HG03060 (cell line): ENCODE measurements around the gene ANKRD2.
"Not testable (repeated sequence)": the region's sequence is repeated elsewhere in the genome, so short reads cannot be mapped to it uniquely, and the experiment has no call there.

Experiments used
- ATAC-seq: cut with Tn5 transposase; IDR thresholded peaks from one replicate; pipeline ENCODE4 v1.9.1; 2021; ENCODE audit warnings: low read depth, moderate number of reproducible peaks; ENCODE audit not compliant: unreplicated experiment

ANKRD2 gene, protein sequence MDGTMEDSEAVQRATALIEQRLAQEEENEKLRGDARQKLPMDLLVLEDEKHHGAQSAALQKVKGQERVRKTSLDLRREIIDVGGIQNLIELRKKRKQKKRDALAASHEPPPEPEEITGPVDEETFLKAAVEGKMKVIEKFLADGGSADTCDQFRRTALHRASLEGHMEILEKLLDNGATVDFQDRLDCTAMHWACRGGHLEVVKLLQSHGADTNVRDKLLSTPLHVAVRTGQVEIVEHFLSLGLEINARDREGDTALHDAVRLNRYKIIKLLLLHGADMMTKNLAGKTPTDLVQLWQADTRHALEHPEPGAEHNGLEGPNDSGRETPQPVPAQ

DNA sequence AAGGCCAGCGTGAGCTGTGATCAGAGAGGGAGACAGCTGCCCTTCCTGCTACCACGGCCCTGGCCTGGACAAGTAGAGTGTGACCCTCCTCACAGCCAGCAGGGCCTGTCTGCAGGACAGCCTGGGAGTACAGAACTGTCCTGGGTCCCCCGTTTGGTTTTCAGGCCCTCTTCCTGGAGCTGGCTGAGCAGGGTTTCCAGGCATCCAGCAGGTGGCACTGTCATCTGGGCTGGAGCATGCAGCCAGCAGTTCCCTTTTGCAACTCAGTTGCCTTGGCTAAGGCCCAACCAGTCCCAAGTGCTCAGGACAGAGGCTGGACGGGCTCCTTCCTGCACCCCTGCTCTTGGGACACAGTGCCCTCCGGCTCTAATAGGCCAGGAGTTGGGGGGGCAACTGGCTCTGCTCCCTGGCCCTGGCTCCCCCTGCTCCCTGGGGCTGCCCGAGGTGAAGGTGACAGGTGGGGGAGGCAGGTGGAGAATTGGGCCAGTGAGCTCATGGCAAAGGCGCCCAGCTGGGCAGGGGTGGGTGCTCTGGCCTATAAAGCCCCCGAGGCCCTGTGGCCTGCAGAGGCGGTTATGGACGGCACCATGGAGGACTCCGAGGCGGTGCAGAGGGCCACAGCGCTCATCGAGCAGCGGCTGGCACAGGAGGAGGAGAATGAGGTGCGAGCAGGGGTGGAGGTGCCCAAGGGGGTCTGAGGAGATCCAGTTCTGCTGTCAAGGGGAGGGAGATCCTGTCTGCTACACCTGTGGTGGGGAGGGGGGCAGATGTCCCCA lies at the start of gene ANKRD2:
ANKRD2 (plus strand) TSS at position 566 of the 776 bp plus-strand sequence; CDS start at position 576, 10 bp downstream.
- no peak for ATAC-seq

DNA sequence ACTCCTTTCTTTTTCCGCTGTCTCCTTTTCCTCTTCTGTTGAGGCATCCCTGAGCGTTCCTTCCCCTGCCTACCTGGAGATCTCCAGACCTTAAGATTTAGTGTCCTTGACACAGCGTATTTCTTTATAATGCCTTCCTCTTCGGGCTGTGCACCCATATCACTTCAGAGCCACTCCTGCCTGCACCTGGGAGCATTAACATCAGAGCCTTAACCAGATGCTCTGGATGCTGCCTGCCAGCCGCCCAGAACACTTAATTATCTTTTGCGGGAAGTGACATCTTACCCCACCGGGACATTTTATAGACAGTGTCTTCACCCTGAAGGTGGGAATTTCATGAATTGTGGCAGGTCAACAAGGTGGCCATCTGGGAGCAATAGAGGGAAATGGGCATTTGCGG lies 49.6 kb upstream of the ANKRD2 start:
- no peak for ATAC-seq

DNA sequence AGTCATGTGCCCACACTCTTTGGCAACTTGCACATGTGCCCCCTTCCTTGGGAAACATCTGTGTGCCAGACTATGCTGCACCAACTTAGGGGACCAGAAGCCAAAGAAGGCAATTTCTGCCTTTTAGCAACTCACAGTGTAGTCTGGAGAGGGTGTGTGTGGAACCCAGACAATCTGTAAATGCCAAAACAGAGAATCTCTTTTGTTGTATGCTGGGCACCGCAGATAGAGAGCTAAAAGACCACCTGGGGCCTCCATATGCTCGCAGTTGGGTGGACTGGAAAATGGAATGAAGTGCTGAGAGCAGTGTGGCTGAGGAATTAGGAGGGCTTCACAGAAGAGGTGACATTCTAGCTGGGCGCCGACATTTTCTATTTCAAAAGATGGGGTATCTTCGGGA lies 47.5 kb upstream of the ANKRD2 start:
- no peak for ATAC-seq

DNA sequence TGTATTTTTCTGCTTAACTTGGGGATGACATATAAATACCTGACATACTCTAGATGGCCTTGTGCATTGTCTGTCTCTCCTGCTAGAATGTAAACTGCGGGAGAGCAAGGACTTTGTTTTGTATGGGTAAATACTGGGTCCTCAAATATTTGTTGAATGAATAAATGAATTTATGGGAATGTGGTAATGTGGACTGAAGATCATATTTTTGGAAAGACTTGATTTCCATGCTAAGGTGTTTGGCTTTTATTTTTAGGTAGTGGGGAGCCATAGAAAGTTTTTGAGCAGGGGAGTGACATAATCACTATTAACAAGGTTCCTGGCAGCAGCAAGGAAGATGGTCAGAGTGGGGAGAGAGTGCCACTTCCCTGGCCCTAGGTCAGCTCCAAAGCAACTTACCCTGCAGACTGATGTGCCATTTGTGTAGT lies 46.9 kb upstream of the ANKRD2 start:
- ATAC-seq: no peak

DNA sequence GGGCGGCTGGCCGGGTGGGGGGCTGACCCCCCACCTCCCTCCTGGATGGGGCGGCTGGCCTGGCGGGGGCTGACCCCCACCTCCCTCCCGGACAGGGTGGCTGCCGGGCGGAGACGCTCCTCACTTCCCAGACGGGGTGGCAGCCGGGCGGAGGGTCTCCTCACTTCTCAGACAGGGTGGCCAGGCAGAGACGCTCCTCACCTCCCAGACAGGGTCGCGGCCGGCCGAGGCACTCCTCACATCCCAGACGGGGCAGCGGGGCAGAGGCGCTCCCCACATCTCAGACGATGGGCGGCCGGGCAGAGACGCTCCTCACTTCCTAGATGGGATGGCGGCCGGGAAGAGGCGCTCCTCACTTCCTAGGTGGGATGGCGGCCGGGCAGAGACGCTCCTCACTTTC lies 43.7 kb upstream of the ANKRD2 start:
- ATAC-seq: not testable (repeated sequence)

DNA sequence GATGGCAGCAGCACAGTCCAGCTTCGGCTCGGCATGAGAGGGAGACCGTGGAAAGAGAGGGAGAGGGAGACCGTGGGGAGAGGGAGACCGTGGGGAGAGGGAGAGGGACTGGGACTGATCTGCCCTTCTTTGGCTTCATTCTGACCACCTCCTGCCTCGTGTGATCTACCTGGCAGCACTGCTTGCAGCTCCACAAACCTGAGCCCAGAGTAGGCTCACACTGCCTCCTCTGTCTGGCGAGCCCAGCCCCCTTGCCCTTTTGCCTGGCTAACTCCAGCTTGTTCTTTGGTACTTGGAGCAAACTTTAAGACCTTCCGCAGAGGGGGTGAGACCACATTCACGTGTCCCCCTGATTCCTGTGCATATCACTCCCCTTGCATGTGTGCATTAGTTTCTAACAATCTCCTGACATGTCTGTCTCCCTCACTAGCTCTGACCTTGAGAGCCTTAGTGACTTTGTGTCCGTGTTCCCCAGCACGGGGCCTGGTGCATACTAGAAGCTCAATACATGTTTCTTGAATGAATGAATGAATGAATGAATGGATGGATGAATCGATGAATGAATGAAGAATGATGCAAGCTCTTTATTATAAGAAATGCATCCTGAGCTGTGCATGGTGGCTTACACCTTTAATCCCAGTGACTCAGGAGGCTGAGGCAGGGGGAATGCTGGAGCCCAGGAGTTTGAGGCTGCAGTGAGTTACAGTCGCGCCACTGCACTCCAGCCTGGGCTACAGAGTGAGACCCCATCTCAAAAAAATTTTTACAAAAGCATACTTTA lies 42.7 kb upstream of the ANKRD2 start:
- no peak for ATAC-seq

DNA sequence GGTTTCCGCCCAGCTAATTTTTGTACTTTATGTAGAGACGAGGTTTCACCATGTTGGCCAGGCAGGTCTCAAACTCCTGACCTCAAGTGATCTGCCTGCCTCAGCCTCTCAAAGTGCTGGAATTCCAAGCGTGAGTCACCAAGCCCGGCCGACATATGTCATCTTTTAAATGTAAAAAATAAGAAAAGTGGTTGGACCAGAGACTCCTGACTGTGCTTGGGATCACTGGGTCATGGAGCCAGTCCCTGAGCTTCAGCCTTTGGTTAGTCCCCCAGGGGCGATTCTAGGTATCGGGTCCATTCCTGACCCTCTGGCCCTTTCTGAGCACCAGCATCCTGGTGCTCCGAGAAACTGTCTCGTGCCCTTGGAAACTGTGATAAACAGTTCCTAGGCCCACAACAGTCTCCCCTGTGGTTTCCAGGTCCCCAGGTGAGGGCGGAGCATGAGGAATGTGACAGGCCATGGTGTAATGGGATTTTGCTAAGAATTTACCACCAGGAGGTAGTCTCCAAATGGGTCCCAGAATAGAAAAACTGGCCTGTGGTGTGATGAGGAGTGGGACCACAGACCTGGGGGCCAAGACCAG lies 41.1 kb upstream of the ANKRD2 start:
- no peak for ATAC-seq

DNA sequence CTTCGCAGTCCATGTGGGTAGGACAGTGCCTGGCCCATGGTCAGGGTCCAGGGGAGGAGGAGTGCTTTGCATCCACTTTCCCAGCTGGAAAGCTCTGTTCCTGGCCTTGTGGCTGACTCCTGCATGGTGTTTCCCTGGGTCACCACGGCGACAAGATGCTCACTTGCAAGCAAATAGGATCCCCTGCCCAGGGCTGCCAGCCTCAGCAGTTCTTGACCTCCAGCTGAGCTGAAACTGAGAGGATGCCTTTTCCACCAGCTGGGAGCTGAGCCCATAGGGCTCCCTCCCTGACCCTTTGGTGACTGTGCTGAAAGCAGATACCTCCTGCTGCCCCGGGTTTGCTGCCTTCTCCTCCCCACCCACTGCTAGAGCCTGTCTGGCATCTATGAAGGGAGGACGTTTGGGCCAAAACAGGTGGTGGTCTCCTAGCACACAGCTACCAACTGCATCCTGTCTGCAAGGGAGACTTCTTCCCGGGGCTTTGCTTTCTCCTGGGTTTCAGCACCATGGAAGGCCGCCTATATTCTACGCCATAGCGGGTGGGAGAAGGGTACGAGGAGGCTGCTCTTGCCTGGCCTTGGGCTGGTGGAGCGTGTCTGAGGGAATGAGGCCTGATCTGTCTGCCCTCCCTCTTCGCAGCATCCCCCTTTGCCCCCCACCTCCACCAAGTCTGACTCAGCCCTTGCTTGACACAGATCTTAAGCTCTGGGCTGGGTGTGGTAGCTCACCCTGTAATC lies 39.5 kb upstream of the ANKRD2 start:
- ATAC-seq: no peak

DNA sequence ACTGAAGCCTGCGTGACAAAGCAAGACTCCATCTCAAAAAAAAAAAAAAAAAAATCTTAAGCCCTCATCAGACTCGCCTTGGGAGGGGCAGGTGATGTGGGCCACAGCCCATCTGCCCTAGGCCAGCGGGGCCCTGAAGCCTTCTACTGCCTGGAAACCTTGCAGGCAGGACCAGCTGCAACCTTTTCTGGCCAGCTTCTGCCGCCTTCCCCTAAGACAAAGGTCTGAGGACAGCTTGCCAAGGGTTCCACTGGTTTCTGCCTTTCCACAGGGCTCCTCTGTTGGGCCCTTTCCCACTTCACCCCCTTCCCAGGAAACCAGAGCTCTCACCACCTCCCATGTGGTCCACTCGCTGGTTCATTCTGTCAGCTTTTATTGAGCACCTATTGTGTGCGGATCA lies 38.7 kb upstream of the ANKRD2 start:
- ATAC-seq: no peak

DNA sequence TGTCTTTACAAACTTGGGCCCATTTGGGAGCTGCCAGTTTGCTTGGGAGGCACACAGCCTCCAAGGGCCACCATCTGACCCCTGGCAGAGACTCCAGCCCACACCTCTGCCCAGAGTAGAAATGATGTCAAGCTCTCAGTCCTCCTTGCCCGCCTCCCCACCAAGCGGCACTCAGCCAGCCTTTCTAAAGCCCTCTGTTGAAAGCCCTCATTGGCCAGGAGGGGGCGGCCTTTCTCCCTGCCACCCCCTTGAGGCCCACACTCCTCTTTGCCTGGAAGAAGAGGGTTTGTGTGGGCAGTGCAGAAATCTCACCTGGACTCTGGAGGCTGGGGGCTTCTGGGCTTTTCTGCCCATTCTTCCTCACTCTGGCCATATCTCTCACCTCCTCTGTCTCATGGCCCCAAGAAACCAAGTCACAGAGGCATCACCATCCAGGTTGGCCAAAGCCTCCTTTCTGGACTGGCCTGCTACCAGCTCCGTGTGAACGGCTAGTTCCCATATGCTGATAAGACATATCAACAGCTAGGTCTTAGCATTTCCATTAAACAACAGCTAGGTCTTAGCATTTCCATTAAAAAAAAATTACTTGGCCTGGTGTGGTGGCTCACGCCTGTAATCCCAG lies 37.7 kb upstream of the ANKRD2 start:
- no peak for ATAC-seq

DNA sequence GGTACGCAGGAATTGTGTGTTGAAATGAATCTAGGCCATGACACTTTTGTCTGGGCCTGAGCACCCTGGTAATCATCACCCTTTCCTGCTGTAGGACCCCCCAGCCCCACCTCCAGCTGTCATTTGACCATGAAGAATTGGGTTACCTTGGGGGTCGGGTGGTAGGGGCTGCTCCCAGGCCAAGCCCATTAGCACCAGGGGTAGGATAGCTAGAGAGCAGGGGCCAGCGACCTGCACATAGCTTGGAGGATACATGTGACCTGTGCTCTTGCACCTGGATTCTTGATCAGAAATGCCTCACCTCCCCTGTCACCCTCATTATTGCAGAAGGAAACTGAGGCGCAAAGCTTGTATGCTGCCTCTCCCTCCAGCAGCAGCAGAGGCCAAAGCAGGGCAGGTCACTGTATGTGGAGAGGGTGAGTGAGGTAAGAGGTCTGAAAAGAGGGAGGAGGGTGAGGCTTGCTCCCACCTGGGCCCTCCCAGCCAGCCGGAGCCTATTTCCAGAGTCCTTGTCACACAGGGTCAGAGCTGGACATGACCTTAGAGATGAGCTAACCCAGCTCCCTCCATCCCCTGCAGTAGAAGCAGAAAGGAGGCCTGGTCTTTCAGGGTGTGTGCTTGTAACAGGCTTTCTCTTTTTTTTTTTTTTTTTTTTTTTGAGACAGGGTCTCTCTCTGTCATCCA lies 35.3 kb upstream of the ANKRD2 start:
- no peak for ATAC-seq

DNA sequence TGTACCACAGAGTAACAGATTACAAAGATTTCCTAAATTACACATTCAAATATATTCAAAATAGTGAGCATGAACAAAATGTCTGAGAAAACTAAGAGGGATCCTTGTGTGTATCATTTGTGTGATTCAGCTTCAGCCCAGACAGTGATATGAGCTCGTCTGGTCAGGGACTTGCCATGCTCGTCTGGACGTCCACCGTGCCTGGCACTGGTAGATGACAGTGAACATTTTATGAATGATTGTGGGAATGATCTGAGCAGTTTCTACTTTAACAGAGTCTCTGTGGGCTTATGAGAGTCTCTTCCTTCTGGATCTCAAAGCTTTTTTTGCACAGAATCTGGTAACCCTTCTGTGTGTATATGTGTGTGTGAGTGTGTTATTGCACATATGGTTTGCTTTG lies 34.2 kb upstream of the ANKRD2 start:
- no peak for ATAC-seq

DNA sequence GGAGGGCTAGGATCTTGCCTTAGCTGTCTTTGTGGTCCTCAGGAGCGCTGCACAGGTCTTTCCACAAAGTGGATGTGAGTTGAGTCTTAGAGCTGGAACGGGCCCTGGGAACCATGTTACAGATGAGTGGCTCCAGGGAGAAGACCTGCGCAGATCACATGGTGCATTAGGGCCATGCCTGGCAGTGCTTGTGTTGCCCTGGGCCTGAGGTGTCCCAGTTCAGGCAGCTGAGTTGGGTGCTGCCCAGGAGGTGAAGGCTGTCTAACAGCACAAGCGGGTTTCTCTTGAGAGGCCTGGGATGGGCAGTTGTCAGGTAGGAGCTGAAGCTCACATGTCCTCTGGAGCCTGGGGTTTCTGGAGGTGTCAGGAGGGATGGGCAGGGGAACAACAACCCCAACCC lies 33.7 kb upstream of the ANKRD2 start:
- ATAC-seq: no peak

DNA sequence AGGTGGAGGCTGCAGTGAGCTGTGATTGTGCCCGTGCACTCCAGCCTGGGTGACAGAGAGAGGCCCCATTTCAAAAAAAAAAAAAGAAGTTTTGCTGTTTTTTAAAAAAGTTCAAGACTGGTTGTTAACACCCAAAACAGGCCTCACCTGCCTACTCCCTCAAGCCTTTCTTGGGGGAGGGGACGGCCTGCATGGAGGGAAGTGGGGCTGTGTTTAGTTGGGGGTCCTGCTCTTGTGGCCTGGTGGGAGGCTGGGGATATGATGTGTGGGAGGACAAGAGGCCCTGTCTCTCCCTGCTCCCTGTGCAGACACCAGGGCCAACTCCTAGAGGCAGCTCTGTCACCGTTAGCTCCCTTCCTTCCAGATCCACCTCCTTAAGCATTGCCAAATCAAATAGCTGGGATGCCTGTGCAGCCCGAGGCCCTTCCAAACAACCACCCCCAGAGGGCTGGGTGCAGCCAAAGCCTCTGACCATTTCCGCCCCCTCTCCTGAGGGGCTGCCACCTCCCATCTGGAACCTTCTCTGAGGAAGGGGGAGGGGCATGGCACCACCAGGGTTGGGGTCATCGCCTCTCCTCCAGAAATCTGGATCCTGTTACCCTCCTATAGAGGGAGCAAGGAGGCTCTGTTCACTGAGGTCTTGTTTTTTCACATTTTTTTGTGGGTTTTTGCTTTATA lies 32.9 kb upstream of the ANKRD2 start:
- no peak for ATAC-seq

DNA sequence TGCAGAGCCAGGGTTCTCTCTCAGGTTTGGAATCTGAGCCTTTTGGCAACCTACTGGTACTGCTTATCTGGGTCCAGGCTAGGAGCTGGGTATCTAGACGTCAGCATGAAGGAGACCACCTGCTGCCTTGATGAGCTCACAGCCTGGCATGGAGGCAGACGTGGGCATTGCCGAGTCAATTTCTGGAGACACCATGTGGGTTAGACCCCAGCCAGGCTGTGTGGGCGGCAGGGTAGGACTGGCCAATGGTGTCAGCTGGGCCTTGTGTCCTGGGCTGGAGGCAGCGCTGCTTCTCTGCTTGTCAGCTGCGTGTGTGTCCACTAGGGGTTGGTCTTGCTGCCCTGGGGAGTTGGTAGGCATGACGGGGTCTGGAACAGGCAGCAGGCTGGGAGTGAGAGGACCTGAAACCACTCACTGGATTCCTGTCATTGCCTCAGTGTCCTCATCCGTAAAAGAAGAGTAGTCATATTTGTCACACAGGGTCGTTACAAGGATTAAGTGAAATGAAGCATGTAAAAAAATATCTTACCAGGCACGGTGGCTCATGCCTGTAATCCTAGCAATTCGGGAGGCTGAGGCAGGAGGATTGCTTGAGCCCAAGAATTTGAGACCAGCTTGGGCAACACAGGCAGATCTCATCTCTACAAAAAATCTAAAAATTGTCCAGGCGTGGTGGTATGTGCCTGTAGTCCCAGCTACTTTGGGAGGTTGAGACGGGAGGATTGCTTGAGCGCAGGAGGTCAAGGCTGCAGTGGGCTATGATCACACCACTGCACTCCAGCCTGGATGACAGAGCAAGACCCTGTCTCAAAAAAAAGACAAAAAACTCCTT lies 31.7 kb upstream of the ANKRD2 start:
- ATAC-seq: no peak

DNA sequence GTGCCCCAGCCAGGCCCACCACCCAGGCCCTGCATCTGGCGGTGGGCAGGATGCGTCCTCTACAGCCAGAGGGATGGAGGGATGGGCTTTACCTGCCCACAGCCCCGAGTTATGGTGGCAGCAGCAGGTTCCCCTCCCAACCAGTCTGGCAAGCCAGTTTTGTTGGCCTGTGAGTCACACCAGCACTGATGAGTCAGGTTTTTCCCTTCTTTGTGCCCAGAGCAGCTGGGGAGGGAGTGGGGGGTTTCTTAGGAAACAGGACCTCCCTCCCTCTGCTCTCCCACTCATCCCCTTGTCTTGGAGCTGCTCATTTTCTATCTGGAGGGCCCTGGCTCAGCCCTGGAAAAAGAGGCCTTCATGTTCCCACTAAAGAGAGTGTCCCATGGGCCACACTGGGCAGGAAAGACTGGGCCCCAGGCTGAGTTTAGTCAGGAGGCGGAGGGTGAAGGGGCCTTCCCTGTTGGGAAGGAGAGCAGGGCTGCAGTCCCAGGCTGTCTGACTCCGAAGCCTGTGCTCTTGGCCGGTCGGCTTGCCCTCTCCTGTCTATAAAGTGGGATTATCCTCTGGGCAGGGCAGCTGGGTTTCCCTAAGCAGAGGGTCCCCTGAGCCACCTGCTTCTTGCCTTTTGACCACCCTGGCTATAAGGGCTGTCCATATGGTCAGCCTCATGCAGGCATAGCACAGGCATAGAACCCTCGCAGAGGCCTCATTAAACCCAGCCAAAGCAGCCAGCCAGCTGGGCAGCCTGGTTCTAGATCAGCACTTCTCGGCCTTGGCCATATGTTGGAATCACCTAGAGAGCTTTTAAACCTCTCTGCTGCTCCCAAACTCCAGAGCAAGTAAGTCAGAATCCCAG lies 30.2 kb upstream of the ANKRD2 start:
- no peak for ATAC-seq

DNA sequence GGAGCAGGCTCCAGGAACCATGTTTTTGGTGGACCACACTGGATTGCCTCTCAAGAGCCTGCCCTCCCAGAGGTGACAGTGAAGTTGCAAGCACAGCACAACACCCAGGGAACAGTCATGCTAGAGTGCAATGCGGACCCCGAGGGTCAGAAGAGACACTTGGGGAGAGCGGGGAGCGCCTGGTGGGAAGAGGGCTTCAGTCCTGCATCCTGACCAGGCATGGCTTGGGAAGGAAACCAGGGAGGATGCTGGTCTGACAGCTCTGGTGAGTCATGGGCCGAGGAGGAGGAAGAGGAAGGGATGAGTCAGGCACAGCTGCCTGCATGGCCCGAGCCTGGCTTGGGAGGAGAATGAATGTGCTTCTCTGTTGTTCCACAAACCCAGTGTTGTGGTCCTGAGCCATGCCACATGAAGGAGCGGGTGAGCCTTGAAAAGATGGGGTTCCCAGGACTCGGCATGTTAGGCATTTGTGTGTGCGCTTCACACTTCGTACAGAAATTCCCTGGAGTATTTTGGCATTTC lies 29.5 kb upstream of the ANKRD2 start:
- ATAC-seq: no peak
